NB4 (cell line): ENCODE data around the gene CROT.

Source experiments
- POLR2A ChIP-seq: IDR thresholded peaks from 2 replicates; pipeline ENCODE4 v1.6.1; 2011; ENCODE audit warnings: mild to moderate bottlenecking; ENCODE audit not compliant: insufficient read length; ENCODE audit errors: extremely low read depth
- TF ChIP-seq, protein P1 (sequence below): IDR thresholded peaks from 2 replicates; pipeline ENCODE4 v1.6.1; 2011; ENCODE audit warnings: low read depth, low read length

GRCh38 chr7:87380905-87381304 is 35.4 kb downstream of the CROT start:
- TF ChIP-seq, protein P1, sequence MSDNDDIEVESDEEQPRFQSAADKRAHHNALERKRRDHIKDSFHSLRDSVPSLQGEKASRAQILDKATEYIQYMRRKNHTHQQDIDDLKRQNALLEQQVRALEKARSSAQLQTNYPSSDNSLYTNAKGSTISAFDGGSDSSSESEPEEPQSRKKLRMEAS: no peak
- no peak for TF ChIP-seq POLR2A
